Measurements from ENCODE around the gene CACHD1.

The CACHD1 gene

GRCh38 chr1:64651841-64652240 is 181.9 kb downstream of the CACHD1 start:
- DNase-seq (ENCODE audit: low read depth in 1 of 2, low spot score in 1 of 2) = no peak

DNA sequence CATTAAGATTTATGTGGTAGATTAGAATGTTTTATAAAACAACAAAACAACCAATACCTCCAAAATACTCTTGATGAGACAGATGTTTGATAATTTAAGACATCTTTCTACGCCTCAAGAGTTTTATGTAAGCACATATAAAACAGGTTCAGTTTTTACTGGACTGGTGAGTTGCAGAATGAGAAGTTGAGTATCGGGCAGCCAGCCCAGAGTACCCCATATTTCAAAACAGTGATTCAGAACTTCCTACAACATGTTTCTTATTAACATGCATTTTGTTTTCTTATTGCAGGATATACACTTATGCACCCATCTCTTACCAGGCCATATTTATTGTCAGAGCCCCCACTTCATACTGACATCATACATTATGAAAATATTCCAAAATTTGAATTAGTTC is 183.5 kb downstream of the CACHD1 start:
- DNase-seq (ENCODE audit: low read depth in 1 of 2, low spot score in 1 of 2) = no peak

- DNase-seq (ENCODE audit: low read depth in 1 of 2, low spot score in 1 of 2) = no peak
Measured at GRCh38 chr1:64654519-64655341, 184.8 kb downstream of the CACHD1 start.

- no peak for DNase-seq (ENCODE audit: low read depth in 1 of 2, low spot score in 1 of 2)
Measured at GRCh38 chr1:64655861-64656260, 185.9 kb downstream of the CACHD1 start.

DNA sequence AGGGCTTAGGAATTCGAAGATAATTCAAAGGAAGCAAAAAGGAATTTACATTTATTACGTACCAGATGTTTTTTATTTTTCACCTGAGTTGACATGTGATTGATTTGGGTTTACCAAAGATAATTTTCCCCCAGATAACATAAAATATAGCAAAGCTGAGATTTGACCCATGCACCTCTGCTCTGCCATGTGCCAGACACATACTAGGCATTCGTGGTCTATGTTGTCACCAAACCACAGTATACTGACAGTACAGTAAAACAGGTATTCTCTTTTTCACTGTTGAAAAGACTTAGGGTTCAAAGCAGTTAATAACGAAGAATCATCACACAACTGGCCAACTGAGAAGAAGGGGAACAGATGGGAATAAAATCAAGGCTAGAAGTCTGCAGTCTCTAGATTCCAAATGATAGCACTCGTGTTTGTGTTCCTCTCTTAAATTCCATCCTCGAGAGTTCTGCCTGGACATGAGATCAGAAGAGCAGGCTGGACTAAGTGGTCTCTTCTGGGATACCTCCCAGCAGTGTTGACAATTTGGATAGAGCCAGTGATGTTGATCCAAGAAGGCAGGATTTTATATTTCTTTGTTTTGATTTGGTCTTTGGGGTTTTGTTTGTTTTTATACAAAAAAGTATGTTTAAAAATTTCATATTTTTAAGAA is 189.7 kb downstream of the CACHD1 start:
- no peak for DNase-seq (ENCODE audit: low read depth in 1 of 2, low spot score in 1 of 2)

DNA sequence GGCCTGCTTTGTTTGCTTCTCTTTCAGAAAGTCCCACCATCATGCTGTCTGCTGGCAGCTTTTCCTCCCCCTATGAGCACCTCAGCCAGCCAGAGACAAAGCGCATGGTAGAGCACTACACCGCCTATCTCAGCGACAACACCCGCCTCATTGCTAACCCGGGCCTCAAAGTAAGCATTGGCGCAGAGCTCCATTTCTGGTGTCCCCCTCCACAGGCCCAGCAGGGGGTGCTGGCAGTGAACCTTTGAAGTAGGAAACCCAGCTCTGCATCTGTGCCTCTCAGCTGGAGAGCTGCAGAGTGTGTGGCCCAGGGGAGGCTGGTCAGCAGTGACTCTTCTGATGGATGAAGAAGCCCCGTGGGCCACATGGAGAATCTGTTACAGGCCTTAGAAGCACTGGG is 193.7 kb downstream of the CACHD1 start:
- no peak for DNase-seq (ENCODE audit: low read depth in 1 of 2, low spot score in 1 of 2)

DNA sequence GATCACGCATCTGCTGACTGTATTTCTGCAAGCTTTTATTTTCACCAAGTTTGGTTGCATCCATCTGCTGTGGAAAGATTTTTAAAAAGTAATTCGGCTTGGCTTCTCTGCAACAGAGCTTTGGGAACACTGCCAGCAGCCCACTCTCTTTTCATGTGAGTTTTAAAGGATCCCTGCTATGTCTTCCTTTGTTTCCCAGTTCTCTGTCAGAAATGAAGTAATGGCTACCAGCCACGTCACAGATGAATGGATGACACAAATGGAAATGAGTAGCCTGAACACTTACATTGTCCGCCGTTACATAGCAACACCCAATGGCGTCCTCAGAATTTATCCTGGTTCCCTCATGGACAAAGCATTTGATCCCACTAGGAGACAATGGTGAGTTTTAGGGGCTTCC is 194.4 kb downstream of the CACHD1 start:
- DNase-seq (ENCODE audit: low read depth in 1 of 2, low spot score in 1 of 2) = no peak

DNA sequence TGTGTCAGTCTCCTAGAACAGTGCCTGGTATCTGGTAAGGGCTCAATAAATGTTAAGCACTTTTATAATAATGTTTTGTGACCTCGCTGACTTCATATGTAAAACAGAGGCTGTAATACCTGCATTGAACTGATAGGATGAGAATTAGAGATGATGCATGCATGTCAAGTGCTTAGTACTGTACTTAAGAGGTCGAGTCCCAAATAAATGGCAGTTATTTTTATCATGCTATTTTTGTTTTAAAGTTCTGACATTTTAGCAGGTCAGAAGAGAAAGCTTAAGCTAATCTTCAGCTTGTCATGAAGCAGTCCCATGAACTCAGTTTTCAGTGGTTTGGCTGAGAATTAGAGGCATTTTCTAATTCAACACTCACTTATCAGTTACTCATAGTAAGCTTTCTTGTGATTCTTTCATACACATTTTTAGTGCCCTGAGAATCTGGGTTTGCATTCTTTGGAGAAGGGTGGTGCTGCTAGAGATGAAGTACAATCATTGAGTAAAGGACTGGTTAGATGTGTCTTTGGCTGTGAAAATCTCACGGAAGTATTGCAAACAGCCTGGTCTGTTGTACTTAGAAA is 199.3 kb downstream of the CACHD1 start:
- no peak for DNase-seq (ENCODE audit: low read depth in 1 of 2, low spot score in 1 of 2)

GRCh38 chr1:64675718-64676345 is 205.9 kb downstream of the CACHD1 start:
- DNase-seq (ENCODE audit: low read depth in 1 of 2, low spot score in 1 of 2) = no peak

GRCh38 chr1:64676386-64676785 is 206.5 kb downstream of the CACHD1 start:
- no peak for DNase-seq (ENCODE audit: low read depth in 1 of 2, low spot score in 1 of 2)

GRCh38 chr1:64677532-64677931 is 207.6 kb downstream of the CACHD1 start:
- no peak for DNase-seq (ENCODE audit: low read depth in 1 of 2, low spot score in 1 of 2)

DNA sequence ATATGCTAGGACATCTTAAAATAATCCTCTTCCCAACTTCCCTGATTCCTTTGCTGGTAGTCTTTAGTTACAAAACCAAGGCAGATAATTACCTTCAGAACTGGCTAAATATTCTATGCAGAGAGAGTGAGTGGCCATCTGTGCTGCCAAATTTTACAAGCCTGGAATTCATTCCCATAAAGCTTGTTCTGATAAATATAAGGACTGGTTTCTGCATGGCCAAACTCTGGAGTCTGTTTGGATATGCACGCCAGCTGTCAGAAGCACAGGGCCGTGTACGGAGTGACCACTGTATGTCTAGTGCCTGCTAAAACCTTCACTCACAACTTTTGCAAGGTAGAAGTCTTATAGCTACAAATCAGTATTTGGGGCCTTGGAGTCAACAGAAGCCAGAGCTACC is 208.4 kb downstream of the CACHD1 start:
- no peak for DNase-seq (ENCODE audit: low read depth in 1 of 2, low spot score in 1 of 2)

GRCh38 chr1:64679177-64679576 is 209.2 kb downstream of the CACHD1 start:
- DNase-seq (ENCODE audit: low read depth in 1 of 2, low spot score in 1 of 2) = no peak

GRCh38 chr1:64680599-64680998 is 210.7 kb downstream of the CACHD1 start:
- DNase-seq (ENCODE audit: low read depth in 1 of 2, low spot score in 1 of 2) = no peak

DNA sequence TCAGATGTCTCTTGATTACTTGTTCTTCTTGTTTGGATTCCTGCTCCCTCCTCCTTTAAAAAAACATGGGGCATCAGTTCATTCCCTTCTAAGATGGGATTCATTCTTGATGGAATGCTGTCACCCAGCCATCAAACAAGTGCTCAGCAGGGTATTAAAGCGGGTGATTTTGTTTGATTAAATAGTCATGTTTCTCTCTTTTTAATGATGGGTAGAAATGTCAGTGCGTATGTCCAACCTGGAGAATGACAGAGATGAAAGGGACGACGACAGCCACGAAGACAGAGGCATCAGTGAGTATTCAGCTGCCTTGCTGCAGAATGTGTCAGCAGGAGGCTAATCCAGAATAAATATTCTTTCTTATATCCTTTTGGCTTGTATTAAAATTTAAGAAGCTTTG is 211.1 kb downstream of the CACHD1 start:
- no peak for DNase-seq (ENCODE audit: low read depth in 1 of 2, low spot score in 1 of 2)

DNA sequence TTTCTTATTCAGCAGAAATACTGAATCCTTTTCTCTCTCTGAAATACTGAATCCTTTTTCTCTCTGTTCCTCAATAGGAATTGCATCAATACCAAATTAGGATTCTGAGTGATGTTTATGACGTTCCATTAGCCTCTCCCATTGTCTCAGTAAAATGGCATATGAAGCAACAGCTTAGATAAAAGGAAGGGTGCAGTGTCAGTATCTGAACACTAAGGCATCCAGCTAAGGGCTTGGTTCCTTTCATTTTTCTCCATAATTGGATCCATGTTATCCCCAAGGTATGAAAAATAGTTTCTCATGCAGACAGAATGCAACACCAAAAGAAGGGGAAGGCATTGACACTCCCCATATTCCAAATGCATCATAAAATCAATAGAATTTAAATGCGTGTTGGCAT is 213.5 kb downstream of the CACHD1 start:
- DNase-seq (ENCODE audit: low read depth in 1 of 2, low spot score in 1 of 2) = no peak

DNA sequence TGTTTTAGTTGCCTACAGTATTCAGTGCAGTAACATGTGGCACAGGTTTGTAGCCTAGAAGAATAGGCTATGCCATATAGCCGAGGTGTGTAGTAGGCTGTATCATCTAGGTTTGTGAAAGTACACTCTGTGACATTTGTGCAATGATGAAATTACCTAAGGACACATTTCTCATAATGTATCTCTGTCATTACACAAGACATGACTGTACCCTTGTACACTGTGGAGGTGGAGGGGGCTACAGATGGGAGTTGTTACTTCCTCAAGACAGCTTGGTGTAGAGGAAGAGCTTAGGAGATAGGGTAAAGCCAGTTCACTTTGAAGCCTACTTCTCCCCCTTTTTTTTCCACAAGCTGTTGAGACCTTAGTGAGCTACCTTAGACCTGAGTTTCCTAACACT is 215.3 kb downstream of the CACHD1 start:
- DNase-seq (ENCODE audit: low read depth in 1 of 2, low spot score in 1 of 2) = no peak

DNA sequence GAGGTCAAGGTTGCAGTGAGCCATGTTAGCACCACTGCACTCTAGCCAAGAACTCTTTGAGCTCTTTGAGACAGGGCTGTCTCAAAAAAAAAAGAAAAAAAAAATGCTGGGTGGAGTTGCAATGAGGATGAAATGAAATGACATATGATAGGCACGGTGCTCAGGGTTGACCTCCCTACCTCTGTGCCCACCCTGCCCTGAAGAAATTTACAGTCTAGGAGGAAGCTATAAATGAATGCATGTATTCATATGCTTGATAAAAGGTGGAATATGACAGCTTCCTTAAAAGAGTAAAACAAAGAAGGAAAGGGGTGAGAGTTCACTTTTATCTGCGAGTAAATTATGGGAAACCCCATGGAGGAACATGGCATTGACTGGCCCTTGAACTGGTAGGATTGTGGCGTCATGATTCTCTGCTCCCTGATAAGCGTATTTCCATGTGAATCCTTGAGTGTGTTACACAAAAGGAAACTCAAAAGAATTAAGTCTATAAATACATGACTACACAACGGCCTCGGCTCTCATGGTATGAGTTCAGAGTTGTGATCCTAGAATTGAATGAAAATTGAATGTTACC is 215.9 kb downstream of the CACHD1 start:
- DNase-seq (ENCODE audit: low read depth in 1 of 2, low spot score in 1 of 2) = no peak

DNA sequence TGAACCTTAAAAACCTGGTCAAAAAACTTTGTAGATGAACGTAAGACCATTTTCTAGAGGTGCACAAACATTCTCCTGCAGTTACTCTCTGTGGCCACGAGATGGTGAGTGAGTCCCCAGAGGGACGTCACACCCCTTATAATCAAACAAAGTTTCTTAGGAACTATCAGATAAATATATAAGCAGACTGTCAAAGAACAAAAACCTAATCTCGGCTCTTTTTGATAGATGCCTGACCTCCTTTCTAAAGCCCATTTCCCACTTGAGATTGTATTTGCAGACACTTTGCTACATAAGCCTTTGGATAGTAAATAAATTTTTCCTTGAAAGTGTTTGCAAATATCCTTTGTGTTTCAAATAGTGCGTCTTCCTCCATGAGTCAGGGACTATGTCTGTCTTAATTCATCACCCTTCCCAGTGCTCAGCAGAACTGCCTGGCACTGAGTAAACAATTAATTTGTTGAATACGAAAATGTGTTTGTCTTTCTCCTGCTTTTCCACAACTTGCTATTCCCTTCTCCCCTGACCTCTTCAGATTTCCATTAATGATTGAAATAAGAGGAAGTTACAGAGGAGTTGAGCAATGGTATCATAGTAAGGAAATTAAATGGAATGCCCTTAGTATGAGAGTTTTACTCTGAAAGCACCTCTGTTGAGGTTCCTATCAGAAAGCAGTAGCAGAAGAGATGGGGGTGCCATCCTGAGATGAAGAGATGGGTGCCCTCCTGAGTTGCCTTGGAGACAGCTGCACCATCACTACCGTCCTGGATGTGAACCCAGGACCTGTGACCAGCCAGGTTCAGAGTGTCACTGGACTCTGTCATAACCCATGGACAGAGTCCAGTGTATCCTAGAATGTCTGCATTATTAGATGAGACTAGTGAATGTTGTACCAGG is 217.1 kb downstream of the CACHD1 start:
- DNase-seq (ENCODE audit: low read depth in 1 of 2, low spot score in 1 of 2) = peak in 1 of 2 donors; percentile 25

DNA sequence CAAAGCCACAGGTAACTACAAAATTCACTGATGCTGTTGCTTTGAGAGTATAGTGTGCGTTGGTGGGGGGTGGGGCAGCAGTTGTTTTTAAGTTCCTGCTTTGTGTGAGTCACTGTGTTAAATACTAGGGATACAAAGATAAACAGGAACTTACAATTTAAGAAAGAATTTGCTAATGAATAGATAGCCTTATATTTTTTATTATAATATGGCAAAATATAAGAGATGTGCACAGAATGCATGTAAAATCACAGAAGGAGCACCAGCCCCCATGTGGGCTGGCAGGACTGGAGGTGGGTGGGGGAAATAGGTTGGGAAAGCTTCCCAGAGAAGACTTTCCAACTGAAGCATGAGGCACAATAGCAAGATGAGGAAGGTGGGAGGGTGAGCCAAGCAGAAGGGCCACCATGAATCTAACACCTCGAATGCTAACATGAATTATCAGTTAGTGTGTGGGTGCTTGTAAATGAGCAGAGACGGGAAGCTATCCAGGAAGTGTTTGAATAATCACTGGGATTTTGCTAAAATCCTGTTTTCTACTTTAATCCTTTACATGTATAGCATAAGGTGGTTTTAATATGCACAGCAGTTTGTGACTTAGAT is 217.9 kb downstream of the CACHD1 start:
- DNase-seq (ENCODE audit: low read depth in 1 of 2, low spot score in 1 of 2) = no peak
